Anterior cingulate cortex (tissue), 58 donors: ENCODE measurements around the gene GSTM5.

Experiments
- DNase-seq, 58 donors: peaks; one replicate each; lab custom pipeline; 2025; lab: John Stamatoyannopoulos, UW

The GSTM5 gene

DNA sequence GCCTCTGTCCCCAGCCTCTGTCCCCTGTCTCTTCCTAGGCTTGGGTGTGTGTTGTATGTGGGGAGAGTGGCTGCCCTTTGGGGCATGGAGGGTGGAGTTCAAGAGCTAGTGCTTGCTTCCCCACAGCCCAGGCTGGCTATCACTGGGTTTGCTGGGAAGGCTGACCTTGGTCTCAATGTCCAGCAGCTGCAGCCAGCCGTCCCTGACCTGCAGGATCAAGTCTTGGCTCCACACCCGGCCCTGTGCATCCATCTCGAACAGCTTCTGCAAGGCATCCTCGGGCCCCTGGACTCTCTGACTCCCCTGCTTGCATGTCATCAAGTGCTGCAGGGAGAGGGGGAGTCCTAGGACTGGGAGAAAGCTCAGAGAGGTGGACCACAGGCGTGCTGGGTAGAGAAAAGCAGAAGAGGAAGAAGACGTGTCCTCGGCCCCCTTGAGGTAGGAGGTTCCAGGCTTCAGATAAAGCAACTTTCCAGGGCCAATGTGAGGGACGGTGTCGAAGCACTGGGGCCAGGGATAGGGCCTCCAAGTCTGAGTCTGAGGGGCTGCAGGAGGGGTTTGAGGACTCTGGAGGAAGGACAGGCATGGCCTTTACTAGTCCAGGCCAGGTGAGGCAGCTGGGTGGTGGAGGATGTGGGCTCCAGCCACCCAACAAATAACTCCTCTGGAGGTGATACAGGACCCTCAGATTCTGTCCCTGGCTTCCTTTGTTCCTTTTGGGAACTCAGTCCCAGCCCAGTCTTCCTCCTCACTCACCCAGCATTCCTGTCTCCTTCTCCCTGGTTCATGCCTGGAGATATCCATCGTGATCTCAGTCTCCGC, 47.7 kb downstream of the GSTM5 start:
- no peak for DNase-seq

DNA sequence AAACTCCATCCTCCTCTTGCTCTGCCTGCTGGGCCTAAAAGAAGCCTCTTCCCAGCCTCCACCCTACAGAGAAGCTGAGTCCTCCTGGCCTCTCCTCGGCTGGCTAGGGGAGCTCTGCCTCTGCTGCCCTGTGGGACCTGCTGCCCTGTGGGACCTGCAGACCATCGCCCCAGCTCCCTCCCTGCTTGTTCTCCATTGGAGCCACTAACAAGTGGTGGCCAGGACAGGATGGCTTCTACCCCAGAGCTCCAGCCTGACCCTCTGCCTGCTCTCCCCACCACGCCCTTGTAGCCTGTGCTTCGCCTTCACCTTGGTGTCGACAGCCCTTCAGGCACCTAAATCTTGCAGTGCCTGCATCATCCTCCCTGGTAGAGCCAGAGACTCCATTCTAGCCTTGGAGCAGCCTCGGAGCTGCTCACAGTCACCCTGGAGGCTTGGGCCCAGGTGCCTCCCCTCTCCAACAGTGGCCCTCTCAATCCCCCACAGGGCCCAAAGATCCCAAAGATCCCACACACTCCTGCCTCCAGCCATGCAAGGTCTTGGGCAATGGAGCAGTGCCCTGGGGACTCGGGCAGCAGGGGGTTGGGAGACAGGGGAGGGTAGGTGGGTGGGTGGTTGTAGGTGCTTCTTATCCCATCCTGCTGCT, 48.7 kb downstream of the GSTM5 start:
- DNase-seq = no peak

DNA sequence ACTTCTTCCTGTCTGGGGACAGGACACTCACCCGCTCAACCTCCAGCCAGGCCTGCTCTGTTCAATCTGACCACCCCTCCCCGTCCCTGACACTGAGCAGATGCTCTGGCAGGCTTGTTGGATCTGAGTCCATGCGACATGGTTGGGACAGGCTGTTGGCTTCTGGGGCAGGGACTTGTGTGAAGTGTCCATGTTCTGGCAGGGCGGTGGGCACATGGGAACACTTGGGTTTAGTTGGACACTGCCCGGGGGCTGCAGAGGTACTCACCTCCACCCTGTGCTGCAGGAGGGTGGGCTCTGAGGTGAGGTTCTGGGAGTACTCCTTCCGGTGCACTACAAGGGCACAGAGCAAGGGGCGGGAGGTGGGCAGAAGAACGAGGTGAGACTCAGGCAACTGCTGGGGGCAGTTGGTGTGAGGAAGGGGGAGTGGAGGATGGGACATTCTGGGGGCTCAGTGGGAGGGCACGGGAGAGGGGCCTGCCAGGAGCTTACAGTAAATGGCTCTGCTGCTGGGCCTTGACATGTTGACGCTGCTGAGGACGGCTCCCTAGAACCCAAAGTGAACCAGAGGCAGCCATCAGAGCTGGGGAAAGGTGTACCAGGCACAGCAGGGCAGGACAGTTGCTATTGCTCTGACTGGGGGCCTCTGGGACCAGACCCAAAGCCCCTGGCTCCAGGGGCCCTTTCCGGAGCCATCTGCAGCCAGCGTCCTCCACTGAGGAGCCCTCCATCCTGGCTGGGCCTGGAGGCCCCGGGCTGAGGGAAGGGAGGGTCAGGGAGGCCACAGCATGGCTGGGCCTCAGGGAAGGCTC, 49.4 kb downstream of the GSTM5 start:
- DNase-seq = peak in 3 of 58 donors; percentile 14 to 30 (median 21)

DNA sequence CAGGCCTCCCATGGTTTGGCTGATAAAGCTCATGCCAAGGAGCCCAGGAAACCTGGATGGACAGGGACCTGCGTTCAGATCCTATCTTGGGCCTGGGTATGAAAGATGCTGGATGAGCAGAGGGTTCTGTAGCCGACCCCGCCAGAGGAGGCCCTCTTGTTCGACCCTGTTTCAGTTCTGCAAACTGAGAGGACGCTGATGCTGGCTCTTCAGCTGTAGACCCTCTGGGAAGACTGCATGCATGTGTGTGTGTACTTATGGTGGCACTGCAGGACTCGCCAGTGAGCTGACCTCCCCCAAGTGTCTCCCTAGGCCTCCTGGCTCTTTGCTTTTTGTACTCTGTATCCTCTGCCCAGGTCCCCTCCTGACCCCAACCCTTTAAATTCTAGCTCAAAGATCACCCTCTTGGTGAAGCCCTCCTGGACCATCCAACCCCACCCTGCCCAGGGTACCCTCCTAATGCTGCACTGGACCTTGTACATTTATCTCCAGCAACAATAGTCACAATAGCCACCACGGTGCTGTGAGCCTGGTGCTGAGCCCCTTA, 50.1 kb downstream of the GSTM5 start:
- no peak for DNase-seq

DNA sequence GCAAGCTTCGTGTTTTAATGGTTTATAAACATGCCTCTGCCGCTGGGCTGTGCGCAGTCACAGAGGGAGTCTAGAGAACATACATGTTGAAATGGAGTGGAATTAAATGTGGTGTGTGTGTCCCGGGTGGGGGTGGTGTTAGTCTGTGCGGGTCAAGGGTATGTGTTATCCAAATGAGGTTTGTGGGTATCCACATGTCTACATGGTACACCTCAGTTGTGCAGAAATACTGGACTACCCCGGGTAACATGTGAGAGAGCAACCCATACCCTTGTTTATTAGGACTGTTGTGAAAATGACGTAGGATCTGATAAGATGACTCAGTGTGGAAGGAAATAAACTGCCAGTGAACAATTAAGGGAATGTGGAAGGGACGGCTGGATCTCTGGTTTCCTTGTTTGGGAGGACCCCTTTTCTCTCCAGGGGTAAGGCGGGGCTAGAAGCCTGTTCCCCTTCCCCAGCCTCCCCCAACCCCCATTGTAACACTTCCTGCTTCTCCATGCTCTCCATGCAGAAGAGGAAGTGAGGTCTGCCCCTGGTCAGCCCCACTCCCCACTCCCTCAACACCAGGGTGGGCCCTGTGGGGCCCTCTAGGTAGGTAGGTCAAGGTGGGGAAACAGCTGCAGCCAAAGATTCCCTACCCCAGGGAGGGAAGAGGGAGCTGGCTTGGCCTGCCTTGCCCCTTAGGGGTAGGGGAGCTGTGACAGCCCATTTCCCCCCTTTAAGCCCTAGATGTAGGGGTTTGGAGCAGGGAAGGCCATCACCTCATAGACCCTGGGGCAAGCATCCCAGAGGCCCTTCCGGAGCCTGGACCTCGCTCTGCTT, 51.0 kb downstream of the GSTM5 start:
- no peak for DNase-seq

DNA sequence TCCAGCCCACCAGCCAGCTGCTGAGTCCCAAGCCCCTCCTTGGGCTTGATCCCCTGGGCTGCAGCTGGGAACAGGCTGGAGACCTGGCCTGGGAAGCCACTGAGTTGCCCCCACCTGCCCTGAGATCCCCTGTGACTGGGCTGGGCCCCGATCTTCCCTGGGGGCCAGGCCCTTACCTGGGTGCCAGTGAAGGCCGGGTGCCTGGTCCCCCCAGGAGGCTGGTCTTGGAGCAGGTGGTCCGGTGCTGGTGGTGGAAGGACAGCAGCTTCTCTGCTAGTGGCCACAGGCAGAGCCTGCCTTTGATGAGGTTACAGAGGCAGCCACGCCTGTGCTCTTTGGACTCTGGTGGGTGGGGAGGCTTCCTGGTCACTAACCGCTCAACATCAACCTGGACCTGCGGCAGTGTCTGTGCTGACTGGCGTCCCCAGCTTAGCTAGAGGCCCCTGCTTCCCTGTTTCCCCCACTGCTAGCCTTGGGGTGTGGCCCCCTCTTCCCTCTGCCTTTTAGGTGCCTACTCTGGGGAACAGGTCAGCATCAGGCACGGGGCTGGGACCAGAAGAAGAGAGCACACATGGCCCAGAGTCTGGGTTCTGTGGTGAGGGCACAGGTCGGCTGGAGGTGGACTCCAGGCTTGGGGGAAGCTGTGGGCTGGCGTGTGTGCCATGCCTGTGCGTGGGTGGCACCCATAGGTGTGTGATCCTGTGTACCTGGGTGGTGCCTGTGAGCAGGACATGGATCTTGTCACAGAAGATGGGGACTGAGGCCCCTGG, 51.8 kb downstream of the GSTM5 start, which contains the start of gene EPS8L3:
EPS8L3 (minus strand) TSS at position 278 of the 770 bp plus-strand sequence. CDS start 2,174 bp downstream, outside the sequence.
- DNase-seq = no peak

DNA sequence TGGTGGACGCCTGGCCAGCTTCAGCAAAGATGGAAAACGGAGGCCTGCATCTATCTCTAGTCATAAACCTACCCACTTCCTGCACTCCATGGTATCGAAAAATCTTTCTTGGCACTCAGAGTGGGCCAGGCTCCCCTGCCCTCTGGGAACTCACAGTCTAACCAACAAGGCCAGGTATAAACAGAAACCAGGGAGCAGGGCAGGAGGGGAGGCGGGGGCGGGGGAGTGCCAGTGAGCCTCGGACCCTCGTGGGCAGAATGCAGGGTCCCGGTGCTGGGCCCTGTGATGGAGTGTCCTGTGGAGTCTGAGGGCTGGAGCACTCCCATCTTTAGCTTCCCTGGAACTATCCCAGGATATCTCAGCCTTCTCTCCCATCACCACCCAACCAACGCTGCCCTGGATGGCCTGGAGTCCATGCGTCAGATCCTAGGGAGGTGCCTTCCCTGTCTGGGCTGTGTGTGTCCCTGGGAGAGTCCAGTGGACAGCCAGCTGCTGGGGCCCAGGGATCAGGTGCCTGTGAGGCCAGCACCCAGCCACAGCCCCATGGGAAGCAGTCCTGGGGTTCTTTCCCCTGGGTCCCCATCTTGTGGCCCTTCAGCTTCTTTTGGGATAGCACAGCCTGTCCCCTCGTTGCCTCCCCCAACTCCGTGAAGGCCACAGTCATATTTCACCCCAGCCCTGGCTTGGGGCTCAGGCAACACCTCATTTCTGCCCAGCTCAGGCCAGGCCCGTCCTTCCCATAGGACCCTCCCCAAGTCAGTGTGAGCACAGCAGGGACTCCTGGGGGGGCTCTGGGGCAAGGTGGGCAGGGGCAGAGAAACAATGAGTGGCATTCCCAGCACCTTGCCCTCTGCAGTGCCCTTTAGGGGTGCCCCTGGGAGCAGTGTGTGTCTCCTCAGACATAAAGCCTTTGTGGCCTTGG, 52.8 kb downstream of the GSTM5 start:
- DNase-seq = no peak

DNA sequence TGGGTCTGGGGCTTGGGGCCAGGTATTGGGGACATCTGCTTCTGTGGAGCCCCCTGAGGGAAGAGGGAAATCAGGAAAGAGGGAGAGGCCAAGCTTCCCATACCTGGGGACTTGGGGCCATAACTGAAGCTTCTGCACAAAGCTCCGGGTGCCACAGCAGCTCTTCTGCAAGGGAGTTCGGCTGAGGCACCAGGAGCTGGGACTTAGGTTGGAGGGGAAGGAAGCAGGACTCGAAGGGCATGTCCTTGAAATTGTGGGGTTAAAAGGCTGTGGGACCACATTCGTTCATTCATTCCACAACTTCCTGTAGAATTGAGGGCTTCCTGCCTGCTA, 53.4 kb downstream of the GSTM5 start:
- no peak for DNase-seq

DNA sequence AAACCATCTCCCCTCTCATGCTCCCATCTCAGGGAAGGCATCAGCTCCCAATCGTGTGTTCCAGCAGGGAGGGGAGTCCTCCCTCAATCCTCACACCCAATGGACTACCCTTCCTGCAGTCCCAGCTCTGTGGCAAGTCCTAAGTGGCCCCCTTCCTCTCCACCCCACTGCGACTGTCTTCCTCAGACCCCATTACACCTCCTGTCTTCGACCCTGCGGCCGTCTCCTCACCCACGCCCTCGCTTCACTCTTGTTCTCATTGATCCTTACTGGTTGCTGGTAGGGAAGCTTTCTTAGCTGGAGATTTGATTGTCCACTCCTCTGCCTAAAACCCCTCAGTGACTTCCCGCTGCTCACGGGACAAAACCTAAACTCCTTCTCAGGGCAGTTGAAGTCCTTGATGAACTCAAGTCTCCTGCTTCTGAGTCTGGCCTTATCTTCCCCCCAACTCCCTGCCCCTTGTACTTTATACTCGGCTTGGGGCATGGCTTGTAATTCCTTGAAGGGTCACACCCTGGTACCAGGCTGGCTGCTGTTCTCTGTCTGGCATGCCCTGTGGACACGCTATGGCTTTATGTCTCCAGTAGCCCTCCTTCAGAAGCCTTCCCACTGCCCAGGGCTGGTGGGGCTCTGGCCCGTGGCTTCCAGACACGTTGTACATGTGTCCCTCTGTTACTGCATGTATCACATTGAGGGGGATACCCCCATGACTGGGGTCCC, 54.0 kb downstream of the GSTM5 start:
- DNase-seq = no peak

DNA sequence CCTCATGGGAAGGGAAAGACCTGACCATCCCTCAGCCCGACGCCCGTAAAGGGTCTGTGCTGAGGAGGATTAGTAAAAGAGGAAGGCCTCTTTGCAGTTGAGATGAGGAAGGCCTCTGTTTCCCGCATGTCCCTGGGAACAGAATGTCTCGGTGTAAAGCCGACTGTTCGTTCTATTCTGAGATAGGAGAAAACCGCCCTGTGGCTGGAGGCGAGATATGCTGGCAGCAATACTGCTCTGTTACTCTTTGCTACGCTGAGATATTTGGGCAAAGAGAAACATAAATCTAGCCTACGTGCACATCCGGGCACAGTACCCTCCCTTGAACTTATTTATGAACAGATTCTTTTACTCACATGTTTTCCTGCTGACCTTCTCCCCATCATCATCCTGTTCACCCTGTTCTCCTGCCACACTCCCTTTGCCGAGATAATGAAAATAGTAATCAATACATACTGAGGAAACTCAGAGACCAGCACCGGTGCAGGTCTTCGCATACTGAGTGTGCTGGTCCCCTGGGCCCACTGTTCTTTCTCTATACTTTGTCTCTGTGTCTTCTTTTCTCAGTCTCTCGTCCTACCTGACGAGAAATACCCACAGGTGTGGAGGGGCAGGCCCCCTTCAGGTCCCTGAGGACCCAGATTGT, 55.1 kb downstream of the GSTM5 start:
- DNase-seq = peak in 8 of 58 donors; percentile 10 to 58 (median 26)
